Measurements from ENCODE around the gene SLC43A2. TPM values are rescaled to one million over a fixed set of nuclear protein-coding genes. Genes with fewer than 3 reads are reported as not detected.

Gene SLC43A2
- total RNA-seq, 6 donors from 2014 or later: 16.9 to 79.0 (median 49.2) TPM

GRCh38 chr17:1646199-1646875, 17.7 kb upstream of the SLC43A2 start:
- no peak for DNase-seq
- 77 to 81% methylated on average over 13 of the region's 13 CpGs for WGBS, 2 donors
- H3K27me3 ChIP-seq: no peaks in the 10 kb centered on the region
- no peak for TF ChIP-seq POLR2A (IDR thresholded peaks at IDR 0.05)
- no peak for TF ChIP-seq POLR2AphosphoS5 (IDR thresholded peaks at IDR 0.05)
- no peaks in the 10 kb centered on the region for H3K9me3 ChIP-seq
- H3K4me1 ChIP-seq: peaks cover 66 to 73% (median 70%) of the 10 kb centered on the region in 4 donors
- peak overlapping the region; percentile 92 to 99 (median 98) for H3K27ac ChIP-seq
- peaks cover 8 to 13% (median 11%) of the 10 kb centered on the region in 4 donors for H3K36me3 ChIP-seq
- H3K4me3 ChIP-seq: peak overlapping the region in 1 of 4 donors; percentile 65
- ATAC-seq (ENCODE audit: low FRiP score in 2 of 2): no peak

- DNase-seq (peak; percentile 73 to 87), ATAC-seq (ENCODE audit: low FRiP score in 2 of 2) (no peak)
- peaks cover 61 to 66% (median 65%) of the 10 kb centered on the region in 4 donors for H3K4me1 ChIP-seq
- peak within 1 kb of the TSS; percentile 92 to 99 (median 98) for H3K27ac ChIP-seq
- no peaks in the 10 kb centered on the region for H3K27me3 ChIP-seq
- peak within 1 kb of the TSS; percentile 47 to 71 (median 60) for H3K4me3 ChIP-seq
- 45 to 49% methylated on average over 18 to 25 of the region's 25 CpGs for WGBS, 2 donors
- no peaks in the 10 kb centered on the region for H3K9me3 ChIP-seq
- TF ChIP-seq CTCF (IDR thresholded peaks at IDR 0.05) (peak in 1 of 6 experiments; percentile 13), POLR2AphosphoS5 (IDR thresholded peaks at IDR 0.05) (peak; percentile 54 to 64), POLR2A (IDR thresholded peaks at IDR 0.05) (peak in 1 of 4 donors; percentile 64), EP300 (IDR thresholded peaks at IDR 0.05) (no peak)
- peaks cover under 1 to 4% (median 2%) of the 10 kb centered on the region in 4 donors for H3K36me3 ChIP-seq
Measured at GRCh38 chr17:1645207-1646171, 16.9 kb upstream of the SLC43A2 start, which contains the start of gene SCARF1. TSS of gene SCARF1 (minus strand) at chr17:1645732. CDS start at chr17:1645697, 35 bp downstream.

GRCh38 chr17:1644493-1645206, 16.0 kb upstream of the SLC43A2 start:
- peak in 1 of 2 donors; percentile 45 for TF ChIP-seq POLR2AphosphoS5 (IDR thresholded peaks at IDR 0.05)
- TF ChIP-seq EP300 (IDR thresholded peaks at IDR 0.05): no peak
- TF ChIP-seq CTCF (IDR thresholded peaks at IDR 0.05): no peak
- TF ChIP-seq POLR2A (IDR thresholded peaks at IDR 0.05): no peak
- H3K9me3 ChIP-seq: no peaks in the 10 kb centered on the region
- WGBS, 2 donors: 26 to 31% methylated on average over 11 of the region's 15 CpGs
- no peaks in the 10 kb centered on the region for H3K27me3 ChIP-seq
- peak overlapping the region; percentile 47 to 71 (median 60) for H3K4me3 ChIP-seq
- H3K27ac ChIP-seq: peak overlapping the region; percentile 92 to 99 (median 98)
- DNase-seq: peak in 1 of 2 donors; percentile 65
- ATAC-seq (ENCODE audit: low FRiP score in 2 of 2): no peak
- no peaks in the 10 kb centered on the region for H3K36me3 ChIP-seq
- H3K4me1 ChIP-seq: peaks cover 58 to 66% (median 64%) of the 10 kb centered on the region in 4 donors

GRCh38 chr17:1643999-1644492, 15.4 kb upstream of the SLC43A2 start:
- Histone ChIP-seq H3K27me3 (no peaks in the 10 kb centered on the region), H3K9me3 (no peaks in the 10 kb centered on the region), H3K4me1 (peaks cover 58 to 71% (median 69%) of the 10 kb centered on the region in 4 donors), H3K4me3 (peak overlapping the region; percentile 42 to 71 (median 60)), H3K36me3 (peaks cover 0 to 3% (median 0%) of the 10 kb centered on the region in 4 donors), H3K27ac (peak overlapping the region; percentile 92 to 99 (median 98))
- TF ChIP-seq EP300 (IDR thresholded peaks at IDR 0.05) (peak in 2 of 4 donors; percentile 5 to 62), CTCF (IDR thresholded peaks at IDR 0.05) (no peak), POLR2AphosphoS5 (IDR thresholded peaks at IDR 0.05) (peak; percentile 12 to 31), POLR2A (IDR thresholded peaks at IDR 0.05) (peak in 1 of 4 donors; percentile 30)
- 24 to 71% methylated on average over 2 to 5 of the region's 13 CpGs for WGBS, 2 donors
- peak in 1 of 2 donors; percentile 75 for DNase-seq
- peak; percentile 1 to 20 for ATAC-seq (ENCODE audit: low FRiP score in 2 of 2)

Data from upper lobe of left lung (tissue), 6 donors.